Peyer's patch (tissue), 4 donors: ENCODE measurements around the gene MMP24.

ENCODE experiments used
- POLR2A ChIP-seq, 2 donors: fragments of 450-650 bp; IDR thresholded peaks; one replicate each; pipeline ENCODE4 v1.5.1; 2017; ENCODE audit warnings: antibody characterized with exemption in 2 of 2, mild to moderate bottlenecking in 2 of 2, moderate library complexity in 2 of 2
- TF ChIP-seq, protein P1 (sequence below), 6 experiments: fragments of 450-650 bp in 4 of 6; fragments of 200-600 bp in 2 of 6; sonication (generic) in 1 of 6; IDR thresholded peaks; one replicate each; pipeline ENCODE4 v1.5.1; 2017 to 2019; ENCODE audit warnings: antibody characterized with exemption in 6 of 6, mild to moderate bottlenecking in 3 of 6, moderate library complexity in 1 of 6

DNA sequence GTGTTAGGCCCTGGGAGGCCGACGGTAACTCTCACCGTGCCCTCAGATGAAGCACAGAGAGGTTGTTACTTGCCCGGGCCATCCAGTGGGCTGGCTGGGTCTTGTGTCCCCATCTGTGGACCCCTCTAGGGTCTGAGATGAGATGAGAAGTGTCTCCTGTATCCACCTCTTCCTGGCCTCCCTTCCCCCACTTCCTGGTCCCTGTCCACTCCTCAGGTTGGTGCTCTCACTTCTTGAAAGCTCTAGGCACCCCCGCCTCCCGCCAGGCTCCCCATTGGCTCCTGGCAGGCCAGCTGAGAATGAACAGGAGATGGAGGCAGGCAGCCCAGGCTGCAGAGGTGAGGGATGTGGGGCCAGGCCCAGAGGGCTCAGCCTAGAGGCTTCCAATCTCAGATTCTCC, 49.9 kb downstream of the MMP24 start:
- TF ChIP-seq, protein P1, sequence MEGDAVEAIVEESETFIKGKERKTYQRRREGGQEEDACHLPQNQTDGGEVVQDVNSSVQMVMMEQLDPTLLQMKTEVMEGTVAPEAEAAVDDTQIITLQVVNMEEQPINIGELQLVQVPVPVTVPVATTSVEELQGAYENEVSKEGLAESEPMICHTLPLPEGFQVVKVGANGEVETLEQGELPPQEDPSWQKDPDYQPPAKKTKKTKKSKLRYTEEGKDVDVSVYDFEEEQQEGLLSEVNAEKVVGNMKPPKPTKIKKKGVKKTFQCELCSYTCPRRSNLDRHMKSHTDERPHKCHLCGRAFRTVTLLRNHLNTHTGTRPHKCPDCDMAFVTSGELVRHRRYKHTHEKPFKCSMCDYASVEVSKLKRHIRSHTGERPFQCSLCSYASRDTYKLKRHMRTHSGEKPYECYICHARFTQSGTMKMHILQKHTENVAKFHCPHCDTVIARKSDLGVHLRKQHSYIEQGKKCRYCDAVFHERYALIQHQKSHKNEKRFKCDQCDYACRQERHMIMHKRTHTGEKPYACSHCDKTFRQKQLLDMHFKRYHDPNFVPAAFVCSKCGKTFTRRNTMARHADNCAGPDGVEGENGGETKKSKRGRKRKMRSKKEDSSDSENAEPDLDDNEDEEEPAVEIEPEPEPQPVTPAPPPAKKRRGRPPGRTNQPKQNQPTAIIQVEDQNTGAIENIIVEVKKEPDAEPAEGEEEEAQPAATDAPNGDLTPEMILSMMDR (IDR thresholded peaks at IDR 0.05): no peak
- TF ChIP-seq POLR2A (IDR thresholded peaks at IDR 0.05): no peak
